T-helper 1 cell treated with Interleukin-12 subunit alpha and Interleukin-12 subunit beta and Interleukin-4 antibody, amounts not matched to agents 30 ng/mL and 1 ng/mL, for 36 hours (primary cell): ENCODE data around the gene TMEM214. TPM values are rescaled to one million over a fixed set of nuclear protein-coding genes. Genes with fewer than 3 reads are reported as not detected.

ENCODE experiments used
- intact Hi-C: fragments of 100-400 bp; cut with micrococcal nuclease; formaldehyde crosslinking; loops from one replicate; pipeline ENCODE4 v1.15.1; 2024
- total RNA-seq: library from RNA; stranded (reverse); gene quantifications from 2 replicates; pipeline ENCODE4 v1.2.3, GENCODE V29; 2022

TMEM214 gene
- total RNA-seq, 1 donor from 2014 or later, result 117 TPM

DNA sequence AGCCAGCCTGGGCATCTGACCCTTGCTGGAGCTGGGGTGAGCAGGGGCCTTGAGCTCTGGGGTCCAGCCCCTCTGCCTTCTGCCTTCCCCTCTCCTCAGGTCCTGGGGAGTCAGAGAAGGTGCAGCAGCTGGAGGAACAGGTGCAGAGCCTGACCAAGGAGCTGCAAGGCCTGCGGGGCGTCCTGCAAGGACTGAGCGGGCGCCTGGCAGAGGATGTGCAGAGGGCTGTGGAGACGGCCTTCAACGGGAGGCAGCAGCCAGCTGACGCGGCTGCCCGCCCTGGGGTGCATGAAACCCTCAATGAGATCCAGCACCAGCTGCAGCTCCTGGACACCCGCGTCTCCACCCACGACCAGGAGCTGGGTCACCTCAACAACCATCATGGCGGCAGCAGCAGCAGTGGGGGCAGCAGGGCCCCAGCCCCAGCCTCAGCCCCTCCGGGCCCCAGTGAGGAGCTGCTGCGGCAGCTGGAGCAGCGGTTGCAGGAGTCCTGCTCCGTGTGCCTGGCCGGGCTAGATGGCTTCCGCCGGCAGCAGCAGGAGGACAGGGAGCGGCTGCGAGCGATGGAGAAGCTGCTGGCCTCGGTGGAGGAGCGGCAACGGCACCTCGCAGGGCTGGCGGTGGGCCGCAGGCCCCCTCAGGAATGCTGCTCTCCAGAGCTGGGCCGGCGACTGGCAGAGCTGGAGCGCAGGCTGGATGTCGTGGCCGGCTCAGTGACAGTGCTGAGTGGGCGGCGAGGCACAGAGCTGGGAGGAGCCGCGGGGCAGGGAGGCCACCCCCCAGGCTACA lies 49.4 kb downstream of the TMEM214 start:
- intact Hi-C loops, result loop anchor here (1.0 to 10.0 kb wide), 14 partner anchors 11 to 1793 kb away; partner anchors contain the start of genes ADGRF3, AGBL5, ATRAID and CENPA

DNA sequence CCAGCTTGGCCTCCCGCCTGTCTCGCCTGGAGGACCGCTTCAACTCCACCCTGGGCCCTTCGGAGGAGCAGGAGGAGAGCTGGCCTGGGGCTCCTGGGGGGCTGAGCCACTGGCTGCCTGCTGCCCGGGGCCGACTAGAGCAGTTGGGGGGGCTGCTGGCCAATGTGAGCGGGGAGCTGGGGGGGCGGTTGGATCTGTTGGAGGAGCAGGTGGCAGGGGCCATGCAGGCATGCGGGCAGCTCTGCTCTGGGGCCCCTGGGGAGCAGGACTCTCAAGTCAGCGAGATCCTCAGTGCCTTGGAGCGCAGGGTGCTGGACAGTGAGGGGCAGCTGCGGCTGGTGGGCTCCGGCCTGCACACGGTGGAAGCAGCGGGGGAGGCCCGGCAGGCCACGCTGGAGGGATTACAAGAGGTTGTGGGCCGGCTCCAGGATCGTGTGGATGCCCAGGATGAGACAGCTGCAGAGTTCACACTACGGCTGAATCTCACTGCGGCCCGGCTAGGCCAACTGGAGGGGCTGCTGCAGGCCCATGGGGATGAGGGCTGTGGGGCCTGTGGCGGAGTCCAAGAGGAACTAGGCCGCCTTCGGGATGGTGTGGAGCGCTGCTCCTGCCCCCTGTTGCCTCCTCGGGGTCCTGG lies 50.1 kb downstream of the TMEM214 start:
- intact Hi-C loops, result loop anchor here (5.0 to 10.0 kb wide), 3 partner anchors 296 to 1792 kb away; partner anchors contain the start of genes CENPA, SLC4A1AP, SUPT7L and TRMT61B

DNA sequence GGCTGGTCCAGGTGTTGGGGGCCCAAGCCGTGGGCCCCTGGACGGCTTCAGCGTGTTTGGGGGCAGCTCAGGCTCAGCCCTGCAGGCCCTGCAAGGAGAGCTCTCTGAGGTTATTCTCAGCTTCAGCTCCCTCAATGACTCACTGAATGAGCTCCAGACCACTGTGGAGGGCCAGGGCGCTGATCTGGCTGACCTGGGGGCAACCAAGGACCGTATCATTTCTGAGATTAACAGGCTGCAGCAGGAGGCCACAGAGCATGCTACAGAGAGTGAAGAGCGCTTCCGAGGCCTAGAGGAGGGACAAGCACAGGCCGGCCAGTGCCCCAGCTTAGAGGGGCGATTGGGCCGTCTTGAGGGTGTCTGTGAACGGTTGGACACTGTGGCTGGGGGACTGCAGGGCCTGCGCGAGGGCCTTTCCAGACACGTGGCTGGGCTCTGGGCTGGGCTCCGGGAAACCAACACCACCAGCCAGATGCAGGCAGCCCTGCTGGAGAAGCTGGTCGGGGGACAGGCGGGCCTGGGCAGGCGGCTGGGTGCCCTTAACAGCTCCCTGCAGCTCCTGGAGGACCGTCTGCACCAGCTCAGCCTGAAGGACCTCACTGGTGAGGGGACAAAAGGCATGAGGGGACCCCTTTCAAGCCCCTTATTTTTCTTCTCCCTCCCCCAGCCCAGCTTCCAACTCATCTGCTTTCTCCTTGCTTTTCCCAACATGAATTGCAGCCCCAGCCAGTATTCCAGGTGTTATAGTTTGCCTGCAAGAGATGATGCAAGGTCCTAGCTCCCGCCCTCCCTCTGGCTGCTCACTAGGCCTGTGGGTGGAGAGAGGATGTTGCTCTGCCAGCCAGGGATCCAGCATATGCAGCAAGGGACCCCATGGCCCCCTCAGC lies 50.9 kb downstream of the TMEM214 start:
- intact Hi-C loops, result loop anchor here (5.0 to 10.0 kb wide), 3 partner anchors 296 to 1791 kb away; partner anchors contain the start of genes CENPA, SLC4A1AP, SUPT7L and TRMT61B

DNA sequence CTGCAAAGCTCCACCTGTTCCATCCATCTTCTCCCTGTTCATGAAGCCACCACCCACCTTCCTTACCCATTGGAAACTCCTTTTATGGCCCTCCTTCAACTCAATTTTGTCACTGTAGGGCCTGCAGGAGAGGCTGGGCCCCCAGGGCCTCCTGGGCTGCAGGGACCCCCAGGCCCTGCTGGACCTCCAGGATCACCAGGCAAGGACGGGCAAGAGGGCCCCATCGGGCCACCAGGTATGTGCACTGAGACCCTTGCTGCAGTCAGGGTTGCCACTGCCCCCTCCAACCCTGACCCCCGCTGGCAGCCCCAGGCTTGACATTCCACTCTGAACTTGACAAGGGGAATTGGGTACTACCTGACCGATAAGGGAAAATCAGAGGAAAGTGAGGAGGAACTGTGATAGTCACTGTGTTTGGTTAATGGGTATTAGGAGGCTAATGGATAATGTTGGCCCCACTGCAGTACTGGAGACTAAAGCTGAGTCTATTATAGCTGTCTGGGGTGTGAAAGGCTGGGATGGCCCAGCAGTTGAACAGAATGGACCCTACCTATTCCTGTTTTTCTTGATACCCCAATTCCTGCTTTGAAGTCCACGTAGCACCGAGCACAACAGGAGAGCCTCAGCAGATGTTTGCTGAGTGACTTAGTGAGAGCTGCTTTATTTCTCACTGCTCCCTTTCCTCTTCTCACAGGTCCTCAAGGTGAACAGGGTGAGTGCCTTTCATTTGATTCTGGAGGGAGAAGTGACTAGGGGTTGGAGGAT lies 51.7 kb downstream of the TMEM214 start:
- intact Hi-C loops, result loop anchor here (5.0 to 10.0 kb wide), 3 partner anchors 297 to 1790 kb away; partner anchors contain the start of genes CENPA, SLC4A1AP, SUPT7L and TRMT61B

DNA sequence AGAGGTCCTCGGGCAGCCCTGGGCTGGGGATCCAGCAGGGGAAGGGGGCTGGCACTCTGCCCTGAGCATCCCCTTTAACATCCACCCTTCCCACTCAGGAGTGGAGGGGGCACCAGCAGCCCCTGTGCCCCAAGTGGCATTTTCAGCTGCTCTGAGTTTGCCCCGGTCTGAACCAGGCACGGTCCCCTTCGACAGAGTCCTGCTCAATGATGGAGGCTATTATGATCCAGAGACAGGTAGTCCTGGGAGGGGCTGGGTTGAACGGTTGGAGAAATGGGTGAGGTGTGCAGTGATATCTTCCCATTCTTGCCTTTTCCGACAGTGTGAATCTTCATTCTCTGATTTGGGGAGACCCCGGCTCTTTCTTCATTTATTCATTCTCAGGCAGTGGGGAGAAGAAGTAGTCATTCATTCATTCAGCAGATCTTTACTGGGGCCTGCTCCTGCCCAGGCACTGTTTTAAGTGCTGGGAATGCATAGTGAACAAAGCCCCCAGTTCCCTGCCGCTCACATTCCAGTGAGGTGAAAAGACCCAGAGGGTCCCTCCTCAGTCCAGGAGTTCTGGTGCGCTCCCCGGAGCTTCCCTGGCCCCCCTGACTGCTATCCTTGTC lies 52.4 kb downstream of the TMEM214 start:
- intact Hi-C loops, result loop anchor here (10.0 kb wide), 2 partner anchors 580 to 1790 kb away; partner anchors contain the start of genes SLC4A1AP, SUPT7L and TRMT61B

DNA sequence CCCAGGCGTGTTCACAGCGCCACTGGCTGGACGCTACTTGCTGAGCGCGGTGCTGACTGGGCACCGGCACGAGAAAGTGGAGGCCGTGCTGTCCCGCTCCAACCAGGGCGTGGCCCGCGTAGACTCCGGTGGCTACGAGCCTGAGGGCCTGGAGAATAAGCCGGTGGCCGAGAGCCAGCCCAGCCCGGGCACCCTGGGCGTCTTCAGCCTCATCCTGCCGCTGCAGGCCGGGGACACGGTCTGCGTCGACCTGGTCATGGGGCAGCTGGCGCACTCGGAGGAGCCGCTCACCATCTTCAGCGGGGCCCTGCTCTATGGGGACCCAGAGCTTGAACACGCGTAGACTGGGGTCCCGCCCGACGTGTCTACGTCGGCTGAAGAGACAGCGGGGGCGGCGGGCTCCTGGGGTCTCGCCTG lies 52.9 kb downstream of the TMEM214 start:
- intact Hi-C loops, result loop anchor here (1.0 to 10.0 kb wide), 13 partner anchors 11 to 1789 kb away; partner anchors contain the start of genes AGBL5, ATRAID, CAD and GTF3C2

DNA sequence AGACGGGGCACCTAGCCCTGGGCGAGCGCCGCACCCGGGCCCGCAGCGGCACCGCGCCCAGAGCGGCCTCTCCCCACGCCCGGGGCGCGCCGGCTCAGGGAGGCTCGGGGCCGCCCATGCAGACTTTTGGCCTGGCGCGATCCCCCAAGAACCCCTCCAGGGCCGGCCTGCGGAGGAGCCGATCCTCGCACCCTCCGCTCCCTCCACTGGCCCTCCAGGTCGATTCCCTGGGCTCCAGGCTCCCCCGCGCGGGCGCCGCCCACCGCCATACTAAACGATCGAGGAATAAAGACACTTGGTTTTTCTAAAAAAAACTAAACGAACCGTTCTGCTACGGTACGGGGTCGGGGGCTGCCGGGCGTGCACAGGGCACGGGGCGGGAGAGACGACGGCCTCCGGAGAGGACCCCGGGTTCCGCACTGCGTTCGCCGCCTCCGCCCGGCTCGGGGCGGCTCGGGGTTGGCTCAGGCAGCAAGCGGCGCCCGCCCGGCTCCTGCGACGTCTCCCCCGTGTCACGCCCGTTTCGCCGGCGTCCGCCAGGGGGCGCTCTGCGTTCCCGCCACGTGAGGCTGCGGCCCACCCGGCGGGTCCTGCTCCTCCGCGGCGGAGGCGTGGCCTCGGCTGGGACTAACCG lies 53.4 kb downstream of the TMEM214 start:
- intact Hi-C loops, result loop anchor here (1.0 to 10.0 kb wide), 13 partner anchors 10 to 1789 kb away; partner anchors contain the start of genes AGBL5, ATRAID, CAD and GTF3C2

DNA sequence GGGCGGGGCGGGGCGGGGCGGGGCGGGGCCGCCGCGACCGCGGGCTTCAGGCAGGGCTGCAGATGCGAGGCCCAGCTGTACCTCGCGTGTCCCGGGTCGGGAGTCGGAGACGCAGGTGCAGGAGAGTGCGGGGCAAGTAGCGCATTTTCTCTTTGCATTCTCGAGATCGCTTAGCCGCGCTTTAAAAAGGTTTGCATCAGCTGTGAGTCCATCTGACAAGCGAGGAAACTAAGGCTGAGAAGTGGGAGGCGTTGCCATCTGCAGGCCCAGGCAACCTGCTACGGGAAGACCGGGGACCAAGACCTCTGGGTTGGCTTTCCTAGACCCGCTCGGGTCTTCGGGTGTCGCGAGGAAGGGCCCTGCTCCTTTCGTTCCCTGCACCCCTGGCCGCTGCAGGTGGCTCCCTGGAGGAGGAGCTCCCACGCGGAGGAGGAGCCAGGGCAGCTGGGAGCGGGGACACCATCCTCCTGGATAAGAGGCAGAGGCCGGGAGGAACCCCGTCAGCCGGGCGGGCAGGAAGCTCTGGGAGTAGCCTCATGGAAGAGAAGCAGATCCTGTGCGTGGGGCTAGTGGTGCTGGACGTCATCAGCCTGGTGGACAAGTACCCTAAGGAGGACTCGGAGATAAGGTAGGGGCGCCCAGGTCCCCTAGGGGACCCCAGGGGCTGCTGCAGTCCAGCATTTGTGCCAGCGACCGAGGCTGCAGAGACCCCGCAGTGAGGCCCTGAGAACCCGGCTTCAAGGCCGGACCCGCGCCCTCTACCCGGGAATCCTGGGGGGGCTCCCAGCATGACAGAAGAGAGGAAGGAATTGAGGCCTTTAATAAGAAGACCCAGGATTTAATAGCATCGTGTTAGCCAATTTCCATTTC lies 54.2 kb downstream of the TMEM214 start, which contains the start of gene KHK:
KHK (plus strand) TSS at position 49 of the 870 bp plus-strand sequence; CDS start at position 537, 488 bp downstream.
- intact Hi-C loops, result loop anchor here (1.0 to 10.0 kb wide), 13 partner anchors 9 to 1788 kb away; partner anchors contain the start of genes AGBL5, ATRAID, CAD and GTF3C2

DNA sequence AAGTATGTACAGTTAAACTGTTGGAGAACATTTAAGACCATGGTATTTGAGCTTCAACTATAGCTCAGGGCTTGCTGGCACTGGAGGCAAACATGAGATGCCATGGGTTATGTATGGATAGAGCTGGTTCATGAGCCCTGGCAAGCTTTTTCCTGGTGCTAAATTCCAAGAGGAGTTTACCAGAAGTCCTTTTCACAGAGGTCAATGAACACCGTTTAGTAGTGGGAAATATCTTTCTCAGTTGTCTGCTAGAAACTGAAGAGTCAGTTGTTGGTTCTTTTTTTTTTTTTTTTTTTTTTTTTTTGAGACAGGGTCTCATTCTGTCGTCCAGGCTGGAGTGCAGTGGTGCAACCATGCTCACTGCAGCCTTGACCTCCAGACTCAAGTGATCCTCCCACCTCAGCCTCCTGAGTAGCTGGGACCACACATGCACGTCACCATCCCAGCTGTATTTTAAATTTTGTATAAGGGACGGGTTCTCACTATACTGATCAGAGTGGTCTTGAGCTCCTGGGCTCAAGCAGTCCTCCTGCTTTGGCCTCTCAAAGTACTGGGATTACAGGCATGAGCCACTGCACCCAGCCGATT lies 55.2 kb downstream of the TMEM214 start:
- intact Hi-C loops, result loop anchor here (2.0 to 10.0 kb wide), 3 partner anchors 175 to 1787 kb away; partner anchors contain the start of genes SLC30A3, SLC4A1AP, SUPT7L and TRMT61B

DNA sequence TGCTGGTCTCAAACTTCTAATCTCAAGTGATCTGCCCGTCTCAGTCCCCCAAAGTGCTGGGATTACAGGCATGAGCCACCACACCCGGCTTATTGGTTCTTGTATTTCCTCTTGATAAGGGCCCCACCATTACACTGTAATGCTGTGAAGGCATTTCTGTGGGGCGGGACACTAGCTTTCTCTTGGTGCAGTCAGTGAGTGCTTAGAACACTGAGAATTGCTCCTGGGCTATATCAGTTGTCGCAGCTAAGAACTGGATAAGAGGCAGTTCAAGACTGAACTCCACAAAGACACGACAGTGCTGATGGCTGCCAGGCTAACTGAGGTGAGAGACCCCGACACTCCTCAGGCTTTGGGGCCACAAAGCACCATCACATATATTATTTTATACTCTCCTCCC lies 55.9 kb downstream of the TMEM214 start:
- intact Hi-C loops, result loop anchor here (10.0 kb wide), 2 partner anchors 576 to 1786 kb away; partner anchors contain the start of genes SLC4A1AP, SUPT7L and TRMT61B

DNA sequence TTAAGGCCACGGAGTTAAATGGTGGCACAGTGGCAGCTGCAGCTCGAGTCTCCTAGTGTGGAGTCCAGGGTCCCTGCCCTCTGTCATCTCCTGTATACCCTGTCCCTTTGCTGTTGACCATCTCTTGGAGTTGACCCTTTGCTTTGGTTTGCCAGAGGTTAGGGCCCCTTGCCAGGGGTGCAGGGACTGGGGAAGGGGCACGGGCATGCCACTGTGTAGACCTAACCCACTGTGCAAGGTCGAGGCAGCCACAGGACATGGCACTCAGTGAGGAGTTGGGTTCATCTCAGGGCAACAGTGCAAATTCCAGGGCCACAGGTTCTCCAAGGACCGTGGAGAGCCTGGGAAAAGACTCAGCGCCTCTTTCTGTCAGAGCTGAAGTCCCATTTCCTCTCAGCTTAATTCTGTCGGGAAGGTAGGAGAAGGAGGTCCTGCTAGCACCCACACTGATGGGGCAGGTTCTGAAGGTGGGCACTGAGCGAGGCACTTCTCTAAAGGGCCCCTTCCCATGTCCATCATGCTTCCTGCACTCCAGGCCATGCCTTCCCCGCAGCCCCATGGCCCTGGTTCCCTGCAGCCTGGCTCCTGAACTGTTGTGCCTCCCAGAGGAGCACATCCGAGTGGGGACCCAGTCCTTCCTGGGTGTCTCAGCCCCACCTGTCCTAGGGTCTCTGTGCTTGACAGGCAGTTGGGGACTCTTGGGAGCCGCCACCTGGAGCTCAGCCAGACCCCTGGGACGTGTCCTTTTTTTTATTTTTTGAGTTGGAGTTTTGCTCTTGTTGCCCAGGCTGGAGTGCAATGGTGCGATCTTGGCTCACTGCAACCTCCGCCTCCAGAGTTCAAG lies 56.6 kb downstream of the TMEM214 start:
- intact Hi-C loops, result loop anchor here (10.0 kb wide), 2 partner anchors 575 to 1785 kb away; partner anchors contain the start of genes SLC4A1AP, SUPT7L and TRMT61B

Other genes with a start within 250 kb of the TMEM214 start
- 27.7 and 29.5 TPM in 2 replicates for gene CENPA, start 246.9 kb upstream of the TMEM214 start, total RNA-seq
- gene DPYSL5, start 184.8 kb upstream of the TMEM214 start, total RNA-seq, result 0.05 and 0.10 TPM in 2 replicates
- 2.2 and 3.4 TPM in 2 replicates for gene MAPRE3, start 62.3 kb upstream of the TMEM214 start, total RNA-seq
- 11.1 and 14.2 TPM in 2 replicates for gene AGBL5, start 18.7 kb downstream of the TMEM214 start, total RNA-seq
- 390 and 415 TPM in 2 replicates for gene OST4, start 38.7 kb downstream of the TMEM214 start, total RNA-seq
- gene EMILIN1, start 45.6 kb downstream of the TMEM214 start, total RNA-seq, result 1.4 and 1.7 TPM in 2 replicates
- gene KHK, start 53.8 kb downstream of the TMEM214 start, total RNA-seq, result 12.4 and 14.3 TPM in 2 replicates
- gene CGREF1, start 86.2 kb downstream of the TMEM214 start, total RNA-seq, result 3.5 and 3.9 TPM in 2 replicates
- 0.24 and 0.54 TPM in 2 replicates for gene ABHD1, start 90.8 kb downstream of the TMEM214 start, total RNA-seq
- 81.2 and 82.7 TPM in 2 replicates for gene PREB, start 101.7 kb downstream of the TMEM214 start, total RNA-seq
- gene PRR30, start 106.4 kb downstream of the TMEM214 start, total RNA-seq, result not detected in 2 replicates
- gene TCF23, start 116.0 kb downstream of the TMEM214 start, total RNA-seq, result 0.05 TPM in 2 replicates
- gene ATRAID, start 179.1 kb downstream of the TMEM214 start, total RNA-seq, result 77.9 and 80.9 TPM in 2 replicates
- gene SLC5A6, start 179.3 kb downstream of the TMEM214 start, total RNA-seq, result 46.8 and 54.6 TPM in 2 replicates
- gene CAD, start 184.4 kb downstream of the TMEM214 start, total RNA-seq, result 68.3 and 72.3 TPM in 2 replicates
- gene SLC30A3, start 230.1 kb downstream of the TMEM214 start, total RNA-seq, result 0.64 and 0.68 TPM in 2 replicates
- gene DNAJC5G, start 242.5 kb downstream of the TMEM214 start, total RNA-seq, result not detected in 2 replicates
- gene TRIM54, start 249.5 kb downstream of the TMEM214 start, total RNA-seq, result 0.10 TPM in 1 of 2 replicates, not detected in the other